K562 (cell line): ENCODE measurements around the gene MTMR4. TPM values are rescaled to one million over a fixed set of nuclear protein-coding genes. Genes with fewer than 3 reads are reported as not detected.
A peak's percentile ranks its signal among the peaks of the same experiment; 100 is the strongest.

Experiments used
- C11orf30 ChIP-seq: fragments of 450-650 bp; IDR thresholded peaks from 2 replicates; pipeline ENCODE4 v1.6.1; 2016; ENCODE audit warnings: low read depth, mild to moderate bottlenecking
- E4F1 ChIP-seq: fragments of 250-450 bp; sonication (Bioruptor Pico); IDR thresholded peaks from 2 replicates; pipeline ENCODE4 v1.5.0; 2021; ENCODE audit warnings: mild to moderate bottlenecking, borderline replicate concordance
- FOXJ2 ChIP-seq: fragments of 200-800 bp; sonication (Bioruptor generic); IDR thresholded peaks from 2 replicates; pipeline ENCODE4 v1.6.1; 2016; ENCODE audit warnings: missing genetic modification characterization, missing compliant biosample characterization
- NFRKB ChIP-seq: fragments of 450-650 bp; IDR thresholded peaks from 2 replicates; pipeline ENCODE4 v1.6.1; 2016; ENCODE audit warnings: low read depth
- POLR2AphosphoS5 ChIP-seq: IDR thresholded peaks from 2 replicates; pipeline ENCODE4 v1.6.1; 2011; ENCODE audit warnings: mild to moderate bottlenecking, low read depth, low read length, moderate library complexity; ENCODE audit not compliant: control insufficient read depth, insufficient read depth
- RB1 ChIP-seq: fragments of 450-650 bp; IDR thresholded peaks from 2 replicates; pipeline ENCODE4 v1.6.1; 2017; ENCODE audit warnings: low read depth, mild to moderate bottlenecking
- RNF2 ChIP-seq: sonication (generic); IDR thresholded peaks from 2 replicates; pipeline ENCODE4 v1.6.1; 2016
- TEAD1 ChIP-seq, 2 experiments: fragments of 450-650 bp in 1 of 2; sonication (generic) in 1 of 2; formaldehyde crosslinking; IDR thresholded peaks; 2 replicates each; pipeline versions ENCODE4 v1.4.0 to v1.8.0; 2020 to 2022; ENCODE audit warnings: mild to moderate bottlenecking in 2 of 2, missing genetic modification reagents in 1 of 2
- ZMIZ1 ChIP-seq, 2 experiments: fragments of 150-350 bp in 1 of 2; IDR thresholded peaks; 2 replicates each; pipeline ENCODE4 v1.6.1; 2012 to 2016; ENCODE audit warnings: low read depth in 2 of 2, low read length in 2 of 2, mild to moderate bottlenecking in 1 of 2, moderate library complexity in 1 of 2
- ZNF274 ChIP-seq: IDR thresholded peaks from 2 replicates; pipeline ENCODE4 v1.6.1; 2011; ENCODE audit warnings: low read depth, mild to moderate bottlenecking, low read length, moderate library complexity, borderline replicate concordance
- polyA plus RNA-seq, 8 experiments: library from polyadenylated mRNA; depleted of rRNA in 4 of 8; stranded (reverse) in 5 of 8; unstranded in 3 of 8; fragments of >200 nt; fragmentation: Nextera tagmentation in 2 of 8; fragmentation: Illumina TruSeq in 1 of 8; extraction: Ambion mirVana in 2 of 8; extraction: Trizol in 1 of 8; gene quantifications; 2 replicates each; pipeline versions ENCODE4 v1.2.1 to v1.2.3, GENCODE V29; 2011 to 2014; ENCODE audit warnings: inconsistent platforms in 1 of 8, missing spikeins in 1 of 8
- total RNA-seq, 7 experiments: library from RNA; depleted of rRNA in 6 of 7; stranded (reverse); fragments of >200 nt in 6 of 7; fragmentation: Illumina TruSeq in 2 of 7; extraction: Trizol in 2 of 7; gene quantifications; 2 replicates each; pipeline versions ENCODE4 v1.2.1 to v1.2.3, GENCODE V29; 2011 to 2021; ENCODE audit warnings: low replicate concordance in 1 of 7
- TF ChIP-seq, protein P1 (sequence below): IDR thresholded peaks from 2 replicates; pipeline ENCODE4 v1.6.1; 2016; ENCODE audit warnings: missing genetic modification characterization, missing compliant biosample characterization
- TF ChIP-seq, protein P2 (sequence below): fragments of 250-450 bp; sonication (Bioruptor Pico); IDR thresholded peaks from 2 replicates; pipeline ENCODE4 v1.4.0; 2020; ENCODE audit warnings: mild to moderate bottlenecking

MTMR4 gene
- total and polyA plus RNA-seq, 9 of the 15 experiments (the other 6 are each of a cell fraction or from before 2014, with no cell fraction given): 8.8 to 45.7 (median 28.7) TPM

- TF ChIP-seq E4F1 (CRISPR knock-in tag) (no peak), NFRKB (peak; percentile 58; the same call in 1 of the 2 replicates), RB1 (peak; percentile 22; the same call in 1 of the 2 replicates), TEAD1 (CRISPR knock-in tag; IDR thresholded peaks at IDR 0.05) (0 out of 4 replicates have a peak, but pooled peaks of 1 of the 2 experiments have one; percentile 37), FOXJ2 (tag) (no peak), C11orf30 (peak; percentile 95), POLR2AphosphoS5 (peak; percentile 63; the same call in 1 of the 2 replicates), RNF2 (peak; percentile 7; the same call in 1 of the 2 replicates), ZNF274 (no peak), ZMIZ1 (IDR thresholded peaks at IDR 0.05; ENCODE audit: low read depth in 2 of 2, low read length in 2 of 2) (peak in 1 of 2 experiments; percentile 55; a peak in 2 of 4 replicates)
- TF ChIP-seq, protein P1, sequence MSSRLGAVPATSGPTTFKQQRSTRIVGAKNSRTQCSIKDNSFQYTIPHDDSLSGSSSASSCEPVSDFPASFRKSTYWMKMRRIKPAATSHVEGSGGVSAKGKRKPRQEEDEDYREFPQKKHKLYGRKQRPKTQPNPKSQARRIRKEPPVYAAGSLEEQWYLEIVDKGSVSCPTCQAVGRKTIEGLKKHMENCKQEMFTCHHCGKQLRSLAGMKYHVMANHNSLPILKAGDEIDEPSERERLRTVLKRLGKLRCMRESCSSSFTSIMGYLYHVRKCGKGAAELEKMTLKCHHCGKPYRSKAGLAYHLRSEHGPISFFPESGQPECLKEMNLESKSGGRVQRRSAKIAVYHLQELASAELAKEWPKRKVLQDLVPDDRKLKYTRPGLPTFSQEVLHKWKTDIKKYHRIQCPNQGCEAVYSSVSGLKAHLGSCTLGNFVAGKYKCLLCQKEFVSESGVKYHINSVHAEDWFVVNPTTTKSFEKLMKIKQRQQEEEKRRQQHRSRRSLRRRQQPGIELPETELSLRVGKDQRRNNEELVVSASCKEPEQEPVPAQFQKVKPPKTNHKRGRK (tag): no peak
- TF ChIP-seq, protein P2, sequence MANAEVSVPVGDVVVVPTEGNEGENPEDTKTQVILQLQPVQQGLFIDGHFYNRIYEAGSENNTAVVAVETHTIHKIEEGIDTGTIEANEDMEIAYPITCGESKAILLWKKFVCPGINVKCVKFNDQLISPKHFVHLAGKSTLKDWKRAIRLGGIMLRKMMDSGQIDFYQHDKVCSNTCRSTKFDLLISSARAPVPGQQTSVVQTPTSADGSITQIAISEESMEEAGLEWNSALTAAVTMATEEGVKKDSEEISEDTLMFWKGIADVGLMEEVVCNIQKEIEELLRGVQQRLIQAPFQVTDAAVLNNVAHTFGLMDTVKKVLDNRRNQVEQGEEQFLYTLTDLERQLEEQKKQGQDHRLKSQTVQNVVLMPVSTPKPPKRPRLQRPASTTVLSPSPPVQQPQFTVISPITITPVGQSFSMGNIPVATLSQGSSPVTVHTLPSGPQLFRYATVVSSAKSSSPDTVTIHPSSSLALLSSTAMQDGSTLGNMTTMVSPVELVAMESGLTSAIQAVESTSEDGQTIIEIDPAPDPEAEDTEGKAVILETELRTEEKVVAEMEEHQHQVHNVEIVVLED (CRISPR knock-in tag): peak; percentile 44; the same call in 1 of the 2 replicates
Measured at GRCh38 chr17:58517928-58518609, 3.6 kb upstream of the MTMR4 start (continued).
